Thyroid gland (tissue), 4 donors: ENCODE data around the gene RRP8.

ENCODE experiments used
- CTCF ChIP-seq, 6 experiments: fragments of 200-600 bp in 3 of 6; fragments of 450-650 bp in 3 of 6; sonication (generic) in 3 of 6; IDR thresholded peaks; one replicate each; pipeline ENCODE4 v1.5.1; 2016 to 2019; ENCODE audit warnings: antibody characterized with exemption in 6 of 6, mild to moderate bottlenecking in 2 of 6, inconsistent platforms in 1 of 6, moderate library complexity in 1 of 6
- POLR2A ChIP-seq, 2 donors: fragments of 450-650 bp; IDR thresholded peaks; one replicate each; pipeline ENCODE4 v1.6.1; 2017; ENCODE audit warnings: antibody characterized with exemption in 2 of 2, mild to moderate bottlenecking in 2 of 2, moderate library complexity in 1 of 2

DNA sequence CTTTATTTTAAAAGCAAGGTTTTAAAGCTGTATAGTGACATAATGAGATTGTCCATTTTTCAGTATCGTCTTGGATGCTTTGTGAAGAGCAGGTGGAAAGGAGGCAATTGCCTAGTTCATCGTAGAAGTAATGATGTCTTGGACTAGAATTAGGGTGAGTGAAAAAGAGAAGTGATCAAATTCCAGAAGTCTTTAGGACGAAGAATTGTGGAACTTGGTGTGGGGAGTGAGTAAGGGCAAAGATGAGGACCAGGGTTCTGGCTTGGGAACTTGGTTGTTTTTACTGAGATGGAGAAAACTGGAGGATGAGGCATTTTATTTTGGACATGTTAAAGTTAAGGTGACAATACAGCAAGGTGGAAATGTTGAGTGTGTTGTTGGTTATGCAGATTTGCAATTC, 1.4 kb upstream of the RRP8 start:
- no peak for TF ChIP-seq CTCF (IDR thresholded peaks at IDR 0.05)
- no peak for TF ChIP-seq POLR2A (IDR thresholded peaks at IDR 0.05)
